NCI-H524 (cell line): ENCODE results near the gene BMF.

Experiments used
- DNase-seq, 2 experiments: peaks; one replicate each; lab custom pipeline; 2025; lab: John Stamatoyannopoulos, UW

The BMF gene

DNA sequence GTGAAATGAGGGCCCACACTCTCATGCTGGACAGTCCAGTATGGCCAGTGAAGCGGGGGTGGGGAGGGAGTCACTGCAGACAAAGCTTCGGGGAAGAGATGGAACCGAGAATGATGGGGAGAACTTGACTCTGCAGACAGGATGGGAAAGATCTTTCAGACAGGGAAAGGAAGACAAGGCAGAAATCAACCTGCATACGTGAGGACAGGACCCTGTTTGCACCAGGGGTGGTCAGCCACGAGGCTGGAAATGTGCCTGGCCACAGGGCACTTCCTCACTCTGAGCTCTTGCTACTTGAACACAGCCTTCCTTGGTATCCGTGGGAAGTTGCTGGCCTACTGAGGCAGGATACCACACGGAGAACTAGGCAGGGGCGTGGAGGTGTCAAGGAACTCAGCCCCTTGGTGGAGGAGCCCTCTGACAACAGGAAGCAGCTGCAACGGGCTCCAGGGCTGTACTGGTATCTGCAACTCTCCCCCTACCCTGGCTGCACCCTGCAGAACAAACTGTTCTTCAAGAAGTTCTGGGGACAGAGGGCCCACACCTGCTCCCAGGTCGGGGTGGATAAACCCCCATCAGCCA, 60.4 kb downstream of the BMF start:
- DNase-seq, result no peak

DNA sequence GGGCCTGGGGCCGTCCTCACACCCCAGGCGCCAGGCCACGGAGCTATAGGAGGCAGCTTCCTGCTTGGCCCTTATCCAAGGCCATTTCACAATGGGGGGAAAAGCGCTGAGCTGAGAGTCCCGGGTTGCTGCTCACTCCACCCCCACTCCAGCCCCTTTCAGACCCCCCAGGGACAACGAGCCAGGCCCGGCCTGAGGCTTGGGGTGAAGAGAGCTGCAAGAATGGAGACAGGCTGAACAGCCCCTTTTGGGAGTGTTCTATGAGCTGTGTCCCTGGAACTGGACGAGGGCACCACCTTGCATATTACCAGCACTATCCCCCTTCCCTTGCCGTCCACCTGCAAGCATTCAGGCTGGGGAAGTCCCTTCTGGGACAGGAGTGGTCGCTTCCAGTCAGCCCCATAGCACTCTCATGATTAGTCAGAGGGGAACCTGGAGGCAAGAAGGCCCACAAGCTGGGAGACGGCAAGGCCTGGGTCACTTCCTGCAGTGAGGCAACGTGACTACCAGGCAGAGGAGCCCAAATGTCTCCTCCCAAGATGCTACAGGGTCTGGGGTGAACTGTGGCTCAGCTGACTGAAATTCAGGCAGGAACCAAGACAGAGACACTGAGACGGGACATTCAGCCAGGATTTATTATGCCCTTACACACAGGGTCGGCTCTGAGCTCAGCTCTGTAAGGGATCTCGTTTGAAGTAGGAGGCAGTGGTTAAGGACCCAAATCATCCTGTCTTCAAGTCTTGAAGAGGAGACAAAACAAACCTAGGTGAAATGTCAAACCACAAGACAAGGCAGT, 61.1 kb downstream of the BMF start:
- no peak for DNase-seq

- peak in 1 of 2 experiments; percentile 9 for DNase-seq
These were observed 61.8 kb downstream of the BMF start for GRCh38 chr15:40046721-40047414.

DNA sequence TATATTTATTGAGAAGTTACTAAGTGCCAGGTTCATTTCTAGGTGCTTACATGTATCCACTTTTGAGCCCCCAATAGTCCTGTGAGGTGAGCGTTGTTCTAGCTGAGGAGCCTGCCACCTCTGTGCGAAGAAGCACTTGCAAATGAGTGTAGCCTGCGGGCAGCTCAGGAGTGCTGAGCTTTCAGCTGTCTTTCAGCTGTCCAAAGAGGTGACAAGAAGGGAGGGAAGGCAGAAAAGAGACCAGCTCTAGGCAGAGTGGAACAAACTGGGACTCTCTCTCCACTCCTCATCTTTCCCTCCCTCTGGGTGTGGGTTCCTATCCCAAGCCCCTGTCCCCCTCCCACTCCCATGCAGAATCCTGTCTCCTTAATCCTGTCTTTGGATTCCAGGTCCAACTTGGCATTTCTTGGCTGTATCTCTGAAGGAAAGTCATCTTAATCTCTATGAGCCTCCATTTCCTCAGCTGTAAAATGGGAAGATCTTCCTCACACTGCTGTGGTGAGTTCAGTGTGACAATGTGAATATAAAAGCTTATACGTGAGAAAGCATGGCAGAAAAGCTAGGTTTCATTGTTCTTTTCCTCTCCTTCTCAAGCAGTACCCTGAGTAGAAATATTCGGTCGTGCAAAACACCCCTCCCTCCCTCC, 63.0 kb downstream of the BMF start:
- DNase-seq, result no peak

DNA sequence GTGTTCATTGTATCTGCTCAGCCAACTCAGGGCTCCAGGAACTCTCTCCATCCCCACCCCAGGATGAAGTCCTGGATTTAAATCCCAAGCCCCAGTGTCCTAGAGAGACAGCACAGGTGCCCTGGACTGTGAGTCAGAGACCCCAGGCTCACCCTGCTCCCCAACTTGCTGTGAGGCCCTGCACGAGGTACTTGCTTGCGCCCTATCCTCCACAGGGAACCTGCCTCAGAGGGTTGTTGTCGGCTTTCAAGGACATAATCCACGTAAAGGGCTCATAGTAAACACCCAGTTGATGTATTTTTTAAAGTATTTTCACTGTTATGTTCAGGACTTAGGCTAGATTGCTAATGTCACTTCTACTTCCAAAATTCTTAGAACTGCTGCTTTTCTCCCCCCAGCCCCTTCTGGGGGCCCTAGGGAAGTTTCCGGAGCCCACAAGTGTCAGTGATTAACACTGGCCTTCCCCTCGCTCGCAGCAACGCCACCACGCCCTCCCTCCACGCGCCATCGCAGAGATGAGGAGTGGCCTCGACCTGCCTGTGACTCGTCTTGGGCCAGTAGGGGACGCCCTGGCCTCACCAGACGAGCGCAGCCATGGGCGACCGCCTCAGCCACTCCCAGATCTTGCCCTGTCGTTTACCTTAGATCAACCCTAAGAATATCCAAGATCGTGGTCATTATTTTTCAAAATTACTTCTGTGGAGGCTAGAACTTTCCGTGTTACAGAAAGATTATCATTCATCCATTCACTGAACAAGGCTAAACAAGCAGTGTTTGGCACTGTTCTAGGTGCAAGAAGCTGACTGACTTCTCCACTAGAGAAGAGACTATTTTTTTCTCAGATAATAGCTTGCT, 63.7 kb downstream of the BMF start:
- DNase-seq, result peak; percentile 50 to 79

- no peak for DNase-seq
These were observed 64.6 kb downstream of the BMF start for GRCh38 chr15:40043927-40044716.

DNA sequence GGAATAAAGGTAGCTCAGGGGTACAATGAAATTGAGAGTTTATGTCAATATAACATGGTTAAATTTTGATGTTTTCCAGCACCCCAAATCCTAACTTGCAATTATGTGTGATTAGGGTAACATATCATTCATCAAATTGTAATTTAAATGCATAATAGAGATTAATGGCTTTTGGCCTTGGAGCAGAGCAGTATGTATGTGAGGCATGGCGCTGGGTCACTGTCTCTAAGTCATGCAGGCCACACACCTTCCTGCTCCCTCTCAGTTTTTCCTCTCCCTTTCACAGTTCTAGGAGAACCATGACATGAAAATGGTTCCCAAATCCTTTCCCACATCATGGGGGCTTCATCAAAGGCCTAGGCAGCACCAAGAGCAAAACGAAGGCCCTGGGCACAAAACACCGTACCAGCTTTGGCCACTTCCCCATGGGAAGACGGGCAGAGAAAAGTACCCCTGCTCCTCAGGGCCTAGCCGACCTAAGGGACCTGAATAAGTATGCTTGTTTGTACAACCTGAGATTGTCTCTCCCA, 65.8 kb downstream of the BMF start:
- no peak for DNase-seq

- DNase-seq, result no peak
These were observed 67.9 kb downstream of the BMF start for GRCh38 chr15:40040770-40041169.

- DNase-seq, result no peak
These were observed 68.4 kb downstream of the BMF start for GRCh38 chr15:40040293-40040635.

- DNase-seq, result peak; percentile 91 to 97
These were observed 69.8 kb downstream of the BMF start, which contains the start of gene SRP14 for GRCh38 chr15:40038638-40039543. Gene SRP14, minus strand, starts transcription at chr15:40039181. Its CDS starts 65 bp downstream, at chr15:40039116.

GRCh38 chr15:40038275-40038637, 70.4 kb downstream of the BMF start:
- DNase-seq, result peak in 1 of 2 experiments; percentile 39
